Tibial nerve (tissue), 4 donors: ENCODE data around the gene KRTAP4-6. TPM values are rescaled to one million over a fixed set of nuclear protein-coding genes. Genes with fewer than 3 reads are reported as not detected.

Source experiments
- DNase-seq, 2 donors: peaks; one replicate each; pipeline ENCODE4 v3.0.0-alpha.2; 2019; ENCODE audit warnings: low spot score in 2 of 2
- H3K27ac ChIP-seq, 4 donors: fragments of 200-600 bp; sonication (generic) in 3 of 4; one replicate each; pipeline ENCODE4 v1.5.1; 2017 to 2019; ENCODE audit warnings: mild to moderate bottlenecking in 1 of 4
- H3K27me3 ChIP-seq, 2 donors: fragments of 200-600 bp; sonication (generic) in 1 of 2; one replicate each; pipeline versions ENCODE4 v1.5.1 to v1.6.0; 2017 to 2019
- H3K36me3 ChIP-seq, 3 donors: fragments of 200-600 bp; sonication (generic); one replicate each; pipeline ENCODE4 v1.5.1; 2018 to 2019
- H3K4me1 ChIP-seq, 4 donors: fragments of 200-600 bp; sonication (generic) in 3 of 4; one replicate each; pipeline ENCODE4 v1.5.1; 2017 to 2019
- H3K4me3 ChIP-seq, 4 donors: fragments of 200-600 bp; sonication (generic) in 3 of 4; one replicate each; pipeline ENCODE4 v1.5.1; 2017 to 2019; ENCODE audit warnings: mild to moderate bottlenecking in 1 of 4, moderate library complexity in 1 of 4
- H3K9me3 ChIP-seq, 4 donors: fragments of 200-600 bp; sonication (generic) in 3 of 4; one replicate each; pipeline ENCODE4 v1.5.1; 2017 to 2019
- EP300 ChIP-seq, 2 donors: sonication (generic); formaldehyde crosslinking; IDR thresholded peaks; one replicate each; pipeline ENCODE4 v1.6.1; 2017; ENCODE audit warnings: antibody characterized with exemption in 2 of 2, mild to moderate bottlenecking in 1 of 2
- POLR2A ChIP-seq, 2 donors: fragments of 450-650 bp; IDR thresholded peaks; one replicate each; pipeline ENCODE4 v1.6.1; 2017; ENCODE audit warnings: antibody characterized with exemption in 2 of 2, mild to moderate bottlenecking in 2 of 2, moderate library complexity in 2 of 2
- WGBS, 2 donors: methylation state at CpG; one replicate each; pipeline ENCODE4 v1.1.5; 2018; 5-methylcytosine and 5-hydroxymethylcytosine counted together
- total RNA-seq, 4 donors: library from RNA; depleted of rRNA; stranded (reverse); fragments of >200 nt; gene quantifications; one replicate each; pipeline ENCODE4 v1.1.0, GENCODE V29; 2016
- TF ChIP-seq, protein P1 (sequence below), 5 experiments: fragments of 200-600 bp in 3 of 5; fragments of 450-650 bp in 2 of 5; sonication (generic) in 3 of 5; IDR thresholded peaks; one replicate each; pipeline ENCODE4 v1.5.1; 2016 to 2019; ENCODE audit warnings: antibody characterized with exemption in 5 of 5, mild to moderate bottlenecking in 3 of 5, moderate library complexity in 2 of 5

Gene KRTAP4-6
- total RNA-seq, 4 donors from 2014 or later, result not detected

DNA sequence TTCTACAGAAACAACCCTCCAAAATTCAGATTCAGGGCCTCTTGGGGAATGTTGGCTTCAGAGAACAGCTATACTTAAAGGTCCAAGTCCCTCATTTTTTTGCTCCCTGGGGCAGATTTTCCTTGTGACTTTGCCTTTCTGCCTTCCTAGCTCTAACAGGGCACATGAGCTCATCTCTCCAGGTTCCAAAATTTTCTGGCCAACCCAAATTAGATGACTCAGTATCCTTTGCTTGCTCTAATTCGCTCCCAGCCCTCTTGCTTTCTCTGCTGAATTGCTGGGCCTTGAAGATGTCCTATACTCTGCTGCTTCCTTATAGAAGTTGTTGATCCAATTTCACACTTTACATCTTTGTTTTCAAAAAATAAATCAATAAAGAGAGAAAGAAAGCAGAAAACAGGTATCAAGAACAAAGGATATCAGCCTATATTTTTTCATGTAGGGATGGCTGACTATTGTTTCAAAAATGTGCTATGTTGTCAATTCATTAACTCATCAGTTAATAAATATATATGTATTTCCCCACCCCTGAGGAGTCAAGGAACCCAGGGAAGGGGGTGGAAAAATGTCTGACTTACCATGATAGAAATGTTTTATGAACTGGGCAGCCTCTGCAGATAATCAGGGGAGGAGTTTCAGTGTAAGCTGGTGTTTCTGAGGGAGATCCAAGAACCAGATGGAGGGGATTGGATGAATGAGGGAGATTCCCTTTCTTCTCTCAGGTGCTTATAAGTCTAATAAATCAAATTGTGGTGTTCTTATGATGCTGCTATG lies 38.7 kb upstream of the KRTAP4-6 start:
- Histone ChIP-seq H3K27me3 (no peaks in the 10 kb centered on the region), H3K4me1 (no peaks in the 10 kb centered on the region), H3K9me3 (no peaks in the 10 kb centered on the region), H3K36me3 (no peaks in the 10 kb centered on the region), H3K4me3 (no peak overlapping the region), H3K27ac (no peak overlapping the region)
- 73 to 86% methylated on average over 1 of the region's 1 CpG for WGBS, 2 donors
- TF ChIP-seq, protein P1, sequence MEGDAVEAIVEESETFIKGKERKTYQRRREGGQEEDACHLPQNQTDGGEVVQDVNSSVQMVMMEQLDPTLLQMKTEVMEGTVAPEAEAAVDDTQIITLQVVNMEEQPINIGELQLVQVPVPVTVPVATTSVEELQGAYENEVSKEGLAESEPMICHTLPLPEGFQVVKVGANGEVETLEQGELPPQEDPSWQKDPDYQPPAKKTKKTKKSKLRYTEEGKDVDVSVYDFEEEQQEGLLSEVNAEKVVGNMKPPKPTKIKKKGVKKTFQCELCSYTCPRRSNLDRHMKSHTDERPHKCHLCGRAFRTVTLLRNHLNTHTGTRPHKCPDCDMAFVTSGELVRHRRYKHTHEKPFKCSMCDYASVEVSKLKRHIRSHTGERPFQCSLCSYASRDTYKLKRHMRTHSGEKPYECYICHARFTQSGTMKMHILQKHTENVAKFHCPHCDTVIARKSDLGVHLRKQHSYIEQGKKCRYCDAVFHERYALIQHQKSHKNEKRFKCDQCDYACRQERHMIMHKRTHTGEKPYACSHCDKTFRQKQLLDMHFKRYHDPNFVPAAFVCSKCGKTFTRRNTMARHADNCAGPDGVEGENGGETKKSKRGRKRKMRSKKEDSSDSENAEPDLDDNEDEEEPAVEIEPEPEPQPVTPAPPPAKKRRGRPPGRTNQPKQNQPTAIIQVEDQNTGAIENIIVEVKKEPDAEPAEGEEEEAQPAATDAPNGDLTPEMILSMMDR (IDR thresholded peaks at IDR 0.05), result no peak
- TF ChIP-seq POLR2A (IDR thresholded peaks at IDR 0.05), result no peak
- TF ChIP-seq EP300 (IDR thresholded peaks at IDR 0.05), result no peak
- no peak for DNase-seq

DNA sequence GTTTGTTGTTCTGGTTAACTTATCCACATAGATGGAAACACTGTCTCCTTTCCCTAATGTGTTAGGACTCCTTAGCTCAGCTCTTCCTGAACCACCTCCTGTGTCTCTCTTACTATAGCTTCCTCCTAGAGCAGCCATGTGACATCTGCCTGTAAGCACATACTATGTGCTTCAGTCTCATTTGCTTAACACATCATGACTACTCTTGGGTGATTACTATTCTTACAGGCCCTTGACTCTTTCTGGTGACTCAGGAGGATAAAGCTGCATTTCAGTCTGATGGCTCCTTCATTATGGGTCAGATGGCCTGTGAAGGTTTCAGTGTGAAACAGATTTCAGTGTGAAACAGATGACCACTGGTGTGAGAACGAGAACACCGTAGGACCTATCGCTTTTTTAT lies 38.0 kb upstream of the KRTAP4-6 start:
- WGBS, 2 donors, result 87 to 95% methylated on average over 3 of the region's 3 CpGs
- TF ChIP-seq POLR2A (IDR thresholded peaks at IDR 0.05), result no peak
- TF ChIP-seq EP300 (IDR thresholded peaks at IDR 0.05), result no peak
- Histone ChIP-seq H3K4me1 (no peaks in the 10 kb centered on the region), H3K27ac (no peak overlapping the region), H3K27me3 (no peaks in the 10 kb centered on the region), H3K9me3 (no peaks in the 10 kb centered on the region), H3K4me3 (no peak overlapping the region), H3K36me3 (no peaks in the 10 kb centered on the region)
- no peak for DNase-seq

GRCh38 chr17:41177727-41178271 lies 37.5 kb upstream of the KRTAP4-6 start, which contains the start of gene KRTAP4-2:
Gene KRTAP4-2 (minus strand): TSS chr17:41178221. CDS start chr17:41178164, 57 bp downstream.
- Histone ChIP-seq H3K4me1 (no peaks in the 10 kb centered on the region), H3K9me3 (no peaks in the 10 kb centered on the region), H3K36me3 (no peaks in the 10 kb centered on the region), H3K27me3 (no peaks in the 10 kb centered on the region), H3K4me3 (no peak within 1 kb of the TSS), H3K27ac (no peak within 1 kb of the TSS)
- WGBS, 2 donors, result 88 to 89% methylated on average over 3 to 5 of the region's 7 CpGs
- DNase-seq, result no peak
- TF ChIP-seq EP300 (IDR thresholded peaks at IDR 0.05) (no peak), POLR2A (IDR thresholded peaks at IDR 0.05) (no peak)
- TF ChIP-seq, protein P1 (IDR thresholded peaks at IDR 0.05), result no peak

DNA sequence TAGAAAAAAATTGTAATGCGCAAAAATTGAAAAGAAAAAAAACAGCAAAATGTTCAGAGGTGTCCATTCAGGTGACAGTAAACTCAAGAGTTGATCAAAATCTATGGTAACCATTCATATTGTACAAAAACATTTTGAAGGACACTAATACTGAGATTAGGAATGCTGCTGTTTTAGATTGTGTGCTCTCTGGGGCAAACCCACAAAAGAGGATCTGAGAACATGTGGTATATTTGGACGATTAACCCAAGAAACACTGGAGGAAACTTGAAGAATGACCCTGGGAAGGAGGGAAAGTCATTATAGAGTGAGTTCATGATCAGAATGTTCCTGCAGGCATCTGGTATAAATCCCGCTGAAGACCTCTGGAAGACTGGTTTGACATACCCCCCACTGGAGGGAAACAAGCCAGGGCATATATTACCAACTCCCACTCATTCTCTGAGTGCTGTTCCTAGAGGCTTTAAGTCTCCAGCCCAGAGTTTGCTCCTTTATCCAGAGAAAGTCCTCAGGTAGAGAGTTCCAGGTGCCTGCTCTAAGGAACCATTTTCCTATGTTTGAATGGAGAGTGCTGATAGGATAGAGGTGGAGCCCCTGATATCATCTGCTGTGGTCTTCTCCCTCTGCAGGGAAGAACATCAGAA lies 36.5 kb upstream of the KRTAP4-6 start:
- TF ChIP-seq, protein P1 (IDR thresholded peaks at IDR 0.05), result no peak
- TF ChIP-seq POLR2A (IDR thresholded peaks at IDR 0.05), result no peak
- TF ChIP-seq EP300 (IDR thresholded peaks at IDR 0.05), result no peak
- WGBS, 2 donors, result 65 to 77% methylated on average over 3 of the region's 3 CpGs
- Histone ChIP-seq H3K4me3 (no peak overlapping the region), H3K9me3 (no peaks in the 10 kb centered on the region), H3K27ac (no peak overlapping the region), H3K4me1 (no peaks in the 10 kb centered on the region), H3K36me3 (no peaks in the 10 kb centered on the region), H3K27me3 (no peaks in the 10 kb centered on the region)
- no peak for DNase-seq

DNA sequence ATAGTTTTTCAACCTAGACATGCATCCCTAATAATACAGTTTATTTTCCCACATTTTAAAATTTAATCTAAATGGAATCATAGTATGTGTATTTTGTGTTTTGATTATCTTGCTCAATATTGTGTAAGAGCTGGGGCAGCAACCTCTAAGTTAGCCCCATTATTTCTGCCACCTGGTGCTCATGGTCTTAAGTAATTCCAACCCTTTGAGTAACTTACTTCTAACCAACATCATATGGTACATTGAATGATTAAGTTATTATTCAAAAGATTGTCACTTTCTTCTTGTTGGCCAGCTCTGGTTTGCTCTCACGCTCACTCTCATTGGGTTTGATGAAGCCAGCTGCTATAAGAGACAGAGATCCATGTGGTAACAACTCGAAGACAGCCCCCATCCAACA lies 31.5 kb upstream of the KRTAP4-6 start:
- TF ChIP-seq EP300 (IDR thresholded peaks at IDR 0.05) (no peak), POLR2A (IDR thresholded peaks at IDR 0.05) (no peak)
- TF ChIP-seq, protein P1 (IDR thresholded peaks at IDR 0.05), result no peak
- H3K36me3 ChIP-seq, result no peaks in the 10 kb centered on the region
- H3K4me1 ChIP-seq, result no peaks in the 10 kb centered on the region
- no peak for DNase-seq
- H3K27ac ChIP-seq, result no peak overlapping the region
- H3K27me3 ChIP-seq, result no peaks in the 10 kb centered on the region
- no peak overlapping the region for H3K4me3 ChIP-seq
- WGBS, 2 donors, result 72 to 80% methylated on average over 2 of the region's 2 CpGs
- H3K9me3 ChIP-seq, result no peaks in the 10 kb centered on the region
